Heart left ventricle (tissue), 16 donors: ENCODE measurements around the gene COBL. TPM values are rescaled to one million over a fixed set of nuclear protein-coding genes. Genes with fewer than 3 reads are reported as not detected.

ENCODE experiments used
- ATAC-seq, 4 donors: fragments of 200-7000 bp; cut with Tn5 transposase; one replicate each; pipeline ENCODE4 v1.9.1; 2020 to 2022; ENCODE audit warnings: moderate library complexity in 4 of 4, mild to moderate bottlenecking in 3 of 4, moderate number of reproducible peaks in 1 of 4
- DNase-seq, 5 donors: peaks; one replicate each; pipeline ENCODE4 v3.0.0-alpha.2; 2020
- H3K27ac ChIP-seq, 12 donors: fragments of 200-600 bp; sonication (generic) in 4 of 12; one replicate each; pipeline versions ENCODE4 v1.5.0 to v1.8.0; 2016 to 2022; ENCODE audit warnings: mild to moderate bottlenecking in 2 of 12
- H3K27me3 ChIP-seq, 9 donors: fragments of 200-600 bp; sonication (generic) in 2 of 9; one replicate each; pipeline versions ENCODE4 v1.5.1 to v1.8.0; 2016 to 2022; ENCODE audit warnings: mild to moderate bottlenecking in 3 of 9
- H3K36me3 ChIP-seq, 9 donors: fragments of 200-600 bp; sonication (generic) in 2 of 9; one replicate each; pipeline versions ENCODE4 v1.5.0 to v1.8.0; 2018 to 2022; ENCODE audit warnings: mild to moderate bottlenecking in 2 of 9
- H3K4me1 ChIP-seq, 12 donors: fragments of 200-600 bp; sonication (generic) in 4 of 12; one replicate each; pipeline versions ENCODE4 v1.5.0 to v1.8.0; 2016 to 2022; ENCODE audit warnings: mild to moderate bottlenecking in 3 of 12
- H3K4me3 ChIP-seq, 12 donors: fragments of 200-600 bp; sonication (generic) in 4 of 12; one replicate each; pipeline versions ENCODE4 v1.5.0 to v1.8.0; 2017 to 2022; ENCODE audit warnings: mild to moderate bottlenecking in 9 of 12, moderate library complexity in 4 of 12
- H3K9me3 ChIP-seq, 12 donors: fragments of 200-600 bp; sonication (generic) in 4 of 12; one replicate each; pipeline versions ENCODE4 v1.5.0 to v1.8.0; 2016 to 2022; ENCODE audit warnings: mild to moderate bottlenecking in 1 of 12
- CTCF ChIP-seq, 12 donors: fragments of 200-600 bp; sonication (generic) in 4 of 12; IDR thresholded peaks; one replicate each; pipeline versions ENCODE4 v1.5.0 to v1.8.0; 2018 to 2022; ENCODE audit warnings: antibody characterized with exemption in 12 of 12, mild to moderate bottlenecking in 5 of 12
- POLR2A ChIP-seq, 2 donors: fragments of 450-650 bp; IDR thresholded peaks; one replicate each; pipeline ENCODE4 v1.6.1; 2017; ENCODE audit warnings: antibody characterized with exemption in 2 of 2, mild to moderate bottlenecking in 2 of 2, moderate library complexity in 2 of 2
- WGBS, 4 donors: extraction: QIAGEN DNeasy Blood & Tissue Kit in 2 of 4; methylation state at CpG; one replicate each; pipeline versions ENCODE4 v1.1.5 to v1.1.7; 2013 to 2018; 5-methylcytosine and 5-hydroxymethylcytosine counted together
- intact Hi-C, 10 donors: fragments of 100-400 bp; cut with DNase I; formaldehyde crosslinking; loops; one replicate each; pipeline versions ENCODE4 v1.11.1 to v1.14.2; 2022
- polyA plus RNA-seq, 2 donors: library from polyadenylated mRNA; stranded (reverse); fragments of 200-250 nt; gene quantifications; one replicate each; pipeline ENCODE4 v1.2.3, GENCODE V29; 2013
- total RNA-seq, 9 donors: library from RNA; depleted of rRNA in 2 of 9; stranded (reverse); fragments of >200 nt in 2 of 9; fragmentation: NEBNext Ultra II Directional in 3 of 9; extraction: Animal tissue kit (Norgen Biotek cat#: 25700) in 3 of 9; gene quantifications; one replicate each; pipeline versions ENCODE4 v1.1.0 to v1.2.4, GENCODE V29; 2016 to 2023
- donor health status: ischemic (EF 13 %, LVEDD 7.1; RV severe dilation, severe dysfunction).
- donor health status: healthy with polysubstance abuse.
- donor health status: DM: no; HTN: yes; CAD: no.
- donor health status: DM: no; HTN: no; CAD: no.
- donor health status: ischemic (EF 25% LVEDD 6.9; RV normal size, moderate dysfunction).
- donor health status: ischemic (EF 25% LVEDD 5.7; RV mildly dilated, moderate dysfunction).
- donor health status: healthy.
- donor health status: DM: yes; HTN: yes; CAD: no.
- donor health status: ischemic (EF 35%, LVEDD 5.7; RV mildly dilated, moderate dysfunction).
- donor health status: nonischemic (EF 11% LVEDD 7.7; RV severe dilation, severe dysfunction).
- donor health status: DM: yes; HTN: yes; CAD: no.
- donor health status: PGD.
- donor health status: ischemic (EF 29% LVEDD 5.4; RV normal size, mild dysfunction).
- donor health status: nonischemic (EF 23%, LVEDD 6.1; RV moderate dilation, normal function).

COBL gene
- total and polyA plus RNA-seq, 11 donors, result 25.9 to 123 (median 80.4) TPM

GRCh38 chr7:51259766-51260165 lies 56.8 kb downstream of the COBL start:
- H3K27me3 ChIP-seq, result no peaks in the 10 kb centered on the region
- H3K4me3 ChIP-seq, result no peak overlapping the region
- H3K27ac ChIP-seq, result no peak overlapping the region
- no peaks in the 10 kb centered on the region for H3K36me3 ChIP-seq
- no peak for TF ChIP-seq CTCF (IDR thresholded peaks at IDR 0.05)
- no peak for TF ChIP-seq POLR2A (IDR thresholded peaks at IDR 0.05)
- peaks cover 0 to 51% (median 13%) of the 10 kb centered on the region in 12 donors for H3K4me1 ChIP-seq
- 74 to 84% (median 76%) methylated on average over 4 of the region's 4 CpGs for WGBS, 4 donors
- H3K9me3 ChIP-seq, result no peaks in the 10 kb centered on the region
- intact Hi-C loops, result loop anchor here in 7 of 10 donors (5.0 to 10.0 kb wide), 7 partner anchors 38 to 105 kb away; partner anchors contain the start of gene COBL (in 1 of the 7)
- DNase-seq (no peak), ATAC-seq (no peak)

- no peaks in the 10 kb centered on the region for H3K9me3 ChIP-seq
Measured at GRCh38 chr7:51256916-51257315, 59.7 kb downstream of the COBL start.

GRCh38 chr7:51256209-51256781 lies 60.3 kb downstream of the COBL start:
- peak in 3 of 4 donors; percentile 42 to 53 (median 45) for ATAC-seq
- intact Hi-C loops, result loop anchor here in 3 of 10 donors (5.0 to 10.0 kb wide), 3 partner anchors 99 to 109 kb away; no protein-coding TSS in a partner anchor

More at GRCh38 chr7:51256916-51257315, 59.7 kb downstream of the COBL start:
- DNase-seq (no peak), ATAC-seq (no peak)
- Histone ChIP-seq H3K27ac (peak overlapping the region in 3 of 12 donors; percentile 20 to 67 (median 60)), H3K4me3 (no peak overlapping the region), H3K36me3 (no peaks in the 10 kb centered on the region), H3K27me3 (no peaks in the 10 kb centered on the region), H3K4me1 (peaks cover 0 to 35% (median 6%) of the 10 kb centered on the region in 12 donors)
- WGBS, 4 donors, result 89 to 92% (median 91%) methylated on average over 4 of the region's 4 CpGs
- no peak for TF ChIP-seq POLR2A (IDR thresholded peaks at IDR 0.05)
- no peak for TF ChIP-seq CTCF (IDR thresholded peaks at IDR 0.05)
- intact Hi-C loops, result loop anchor here in 3 of 10 donors (5.0 to 10.0 kb wide), 3 partner anchors 98 to 108 kb away; no protein-coding TSS in a partner anchor

More at GRCh38 chr7:51256209-51256781, 60.3 kb downstream of the COBL start:
- no peak for DNase-seq
- Histone ChIP-seq H3K4me1 (peaks cover 0 to 39% (median 5%) of the 10 kb centered on the region in 12 donors), H3K27ac (peak overlapping the region in 8 of 12 donors; percentile 24 to 67 (median 48)), H3K27me3 (no peaks in the 10 kb centered on the region), H3K36me3 (no peaks in the 10 kb centered on the region), H3K9me3 (no peaks in the 10 kb centered on the region), H3K4me3 (no peak overlapping the region)
- TF ChIP-seq CTCF (IDR thresholded peaks at IDR 0.05) (no peak), POLR2A (IDR thresholded peaks at IDR 0.05) (no peak)
- WGBS, 4 donors, result 48 to 60% (median 55%) methylated on average over 6 to 10 of the region's 10 CpGs
